Lower leg skin (tissue), 4 donors: ENCODE measurements around the gene PGAM2. TPM values are rescaled to one million over a fixed set of nuclear protein-coding genes. Genes with fewer than 3 reads are reported as not detected.

ENCODE experiments used
- DNase-seq, 2 donors: peaks; one replicate each; pipeline ENCODE4 v3.0.0-alpha.2; 2019; ENCODE audit warnings: low spot score in 2 of 2
- H3K4me3 ChIP-seq: fragments of 200-600 bp; sonication (generic); 2 replicates; pipeline ENCODE4 v1.5.1; 2017; ENCODE audit warnings: mild to moderate bottlenecking, low read depth; ENCODE audit not compliant: poor library complexity, severe bottlenecking
- POLR2A ChIP-seq, 2 donors: fragments of 450-650 bp; IDR thresholded peaks; one replicate each; pipeline ENCODE4 v1.6.1; 2016 to 2017; ENCODE audit warnings: antibody characterized with exemption in 2 of 2, mild to moderate bottlenecking in 1 of 2, moderate library complexity in 1 of 2
- WGBS, 2 donors: methylation state at CpG; one replicate each; pipeline ENCODE4 v1.1.5; 2018; 5-methylcytosine and 5-hydroxymethylcytosine counted together
- intact Hi-C: fragments of 100-400 bp; cut with DNase I; formaldehyde crosslinking; loops from one replicate; pipeline ENCODE4 v1.15.0; 2023; ENCODE audit warnings: low total_unique reads
- total RNA-seq, 4 donors: library from RNA; depleted of rRNA; stranded (reverse); fragments of >200 nt; gene quantifications; one replicate each; pipeline ENCODE4 v1.1.0, GENCODE V29; 2016
- TF ChIP-seq, protein P1 (sequence below), 3 donors: fragments of 450-650 bp; IDR thresholded peaks; one replicate each; pipeline ENCODE4 v1.5.1; 2016; ENCODE audit warnings: antibody characterized with exemption in 3 of 3, mild to moderate bottlenecking in 3 of 3, moderate library complexity in 2 of 3

Gene PGAM2
- total RNA-seq, 4 donors from 2014 or later: 0.75 to 7.9 (median 3.6) TPM

DNA sequence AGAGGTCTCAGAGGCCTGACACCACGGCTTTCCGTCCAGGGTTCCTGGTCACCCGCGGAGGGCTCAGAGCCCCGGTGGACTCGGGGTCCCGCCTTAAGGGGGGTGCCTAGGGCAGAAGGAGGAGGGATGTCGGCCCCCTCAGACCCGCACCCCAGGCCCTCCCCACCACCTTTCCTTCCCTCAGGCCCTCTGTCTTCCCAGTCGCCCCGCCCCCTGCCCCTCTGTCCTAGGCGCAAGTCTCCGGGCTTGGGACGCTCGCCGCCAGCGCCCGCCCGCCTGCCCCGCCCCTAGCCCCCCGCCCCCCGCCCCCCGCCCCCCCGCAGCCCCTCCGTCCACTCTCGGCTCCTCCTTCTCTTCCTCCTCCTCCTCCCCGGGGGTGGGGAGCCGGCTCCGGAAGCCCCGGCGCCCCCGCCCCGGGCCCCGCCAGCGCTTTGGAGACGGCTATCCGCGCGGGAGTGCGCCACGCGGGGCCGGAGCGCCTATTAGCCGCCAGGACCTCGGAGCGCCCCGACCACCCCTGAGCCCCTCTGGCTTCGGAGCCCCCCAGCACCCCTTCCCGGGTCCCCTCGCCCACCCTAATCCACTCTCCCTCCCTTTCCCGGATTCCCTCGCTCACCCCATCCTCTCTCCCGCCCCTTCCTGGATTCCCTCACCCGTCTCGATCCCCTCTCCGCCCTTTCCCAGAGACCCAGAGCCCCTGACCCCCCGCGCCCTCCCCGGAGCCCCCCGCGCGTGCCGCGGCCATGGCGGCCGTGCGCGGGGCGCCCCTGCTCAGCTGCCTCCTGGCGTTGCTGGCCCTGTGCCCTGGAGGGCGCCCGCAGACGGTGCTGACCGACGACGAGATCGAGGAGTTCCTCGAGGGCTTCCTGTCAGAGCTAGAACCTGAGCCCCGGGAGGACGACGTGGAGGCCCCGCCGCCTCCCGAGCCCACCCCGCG, 38.8 kb upstream of the PGAM2 start, which contains the start of gene AEBP1:
TSS of gene AEBP1 (plus strand) at position 423 of the 937 bp plus-strand sequence. CDS start at position 744, 321 bp downstream.
- H3K4me3 ChIP-seq: peak within 1 kb of the TSS; percentile 32
- WGBS, 2 donors: 4 to 7% methylated on average over 56 to 77 of the region's 87 CpGs
- TF ChIP-seq POLR2A (IDR thresholded peaks at IDR 0.05): no peak
- TF ChIP-seq, protein P1, sequence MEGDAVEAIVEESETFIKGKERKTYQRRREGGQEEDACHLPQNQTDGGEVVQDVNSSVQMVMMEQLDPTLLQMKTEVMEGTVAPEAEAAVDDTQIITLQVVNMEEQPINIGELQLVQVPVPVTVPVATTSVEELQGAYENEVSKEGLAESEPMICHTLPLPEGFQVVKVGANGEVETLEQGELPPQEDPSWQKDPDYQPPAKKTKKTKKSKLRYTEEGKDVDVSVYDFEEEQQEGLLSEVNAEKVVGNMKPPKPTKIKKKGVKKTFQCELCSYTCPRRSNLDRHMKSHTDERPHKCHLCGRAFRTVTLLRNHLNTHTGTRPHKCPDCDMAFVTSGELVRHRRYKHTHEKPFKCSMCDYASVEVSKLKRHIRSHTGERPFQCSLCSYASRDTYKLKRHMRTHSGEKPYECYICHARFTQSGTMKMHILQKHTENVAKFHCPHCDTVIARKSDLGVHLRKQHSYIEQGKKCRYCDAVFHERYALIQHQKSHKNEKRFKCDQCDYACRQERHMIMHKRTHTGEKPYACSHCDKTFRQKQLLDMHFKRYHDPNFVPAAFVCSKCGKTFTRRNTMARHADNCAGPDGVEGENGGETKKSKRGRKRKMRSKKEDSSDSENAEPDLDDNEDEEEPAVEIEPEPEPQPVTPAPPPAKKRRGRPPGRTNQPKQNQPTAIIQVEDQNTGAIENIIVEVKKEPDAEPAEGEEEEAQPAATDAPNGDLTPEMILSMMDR (IDR thresholded peaks at IDR 0.05): no peak
- intact Hi-C loops: no loop called here
- peak in 1 of 2 donors; percentile 87 for DNase-seq

DNA sequence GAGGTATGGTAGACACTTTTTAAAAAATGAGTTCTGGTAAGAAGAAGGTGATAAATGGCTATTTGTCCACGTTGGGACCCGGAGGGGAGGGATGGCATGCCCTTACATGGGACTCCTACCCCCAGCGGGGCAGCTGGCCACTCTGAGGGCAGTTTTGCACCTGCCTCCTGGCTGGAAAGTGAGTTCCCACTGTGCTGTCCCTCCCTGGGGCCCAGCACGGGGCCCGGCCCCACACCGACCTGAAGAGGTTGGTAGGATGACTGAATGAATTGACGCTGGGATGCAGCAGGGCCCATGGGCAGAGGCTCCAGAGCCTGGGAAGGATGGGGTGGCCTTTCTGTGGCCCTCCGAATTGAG, 38.2 kb upstream of the PGAM2 start:
- no peak for DNase-seq
- H3K4me3 ChIP-seq: no peak overlapping the region
- intact Hi-C loops: no loop called here
- TF ChIP-seq, protein P1 (IDR thresholded peaks at IDR 0.05): no peak
- TF ChIP-seq POLR2A (IDR thresholded peaks at IDR 0.05): no peak
- 69 to 80% methylated on average over 8 of the region's 8 CpGs for WGBS, 2 donors

DNA sequence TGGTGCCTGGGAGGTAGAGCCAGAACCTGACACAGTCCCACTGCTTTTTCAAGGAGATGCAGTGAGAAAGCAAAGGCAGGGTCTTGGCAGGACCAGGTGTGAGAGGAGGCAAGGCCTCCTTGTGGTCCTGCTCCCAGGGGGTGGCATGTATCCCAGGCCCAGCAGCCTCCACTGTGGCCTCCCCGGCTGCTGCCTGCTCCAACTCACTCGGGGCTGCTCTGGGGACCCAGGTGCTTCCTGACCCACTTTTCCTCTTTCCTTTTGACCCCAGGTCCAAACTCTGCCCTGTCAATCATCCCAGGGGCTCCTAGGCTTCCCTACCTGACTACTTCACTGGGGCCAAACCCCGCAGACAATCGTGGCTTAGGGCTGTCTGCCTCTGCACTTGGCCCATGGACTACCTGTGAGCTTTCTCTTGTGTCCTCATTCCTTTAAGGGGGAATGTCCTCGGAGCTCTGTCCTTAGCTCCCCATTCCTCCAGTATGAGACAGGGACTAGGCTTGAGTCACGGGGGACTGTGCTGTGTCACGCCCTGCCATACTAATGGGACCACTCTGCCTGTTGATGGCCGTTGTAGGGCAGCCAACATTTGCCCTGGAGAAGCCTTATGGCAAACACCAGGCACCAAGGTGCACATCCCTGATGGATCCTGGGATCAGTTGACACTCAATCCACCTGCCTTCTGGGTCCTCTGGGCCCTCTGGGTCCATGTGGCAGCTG, 37.6 kb upstream of the PGAM2 start:
- TF ChIP-seq, protein P1 (IDR thresholded peaks at IDR 0.05): no peak
- TF ChIP-seq POLR2A (IDR thresholded peaks at IDR 0.05): no peak
- DNase-seq: no peak
- H3K4me3 ChIP-seq: no peak overlapping the region
- 76 to 77% methylated on average over 8 of the region's 8 CpGs for WGBS, 2 donors
- intact Hi-C loops: no loop called here

DNA sequence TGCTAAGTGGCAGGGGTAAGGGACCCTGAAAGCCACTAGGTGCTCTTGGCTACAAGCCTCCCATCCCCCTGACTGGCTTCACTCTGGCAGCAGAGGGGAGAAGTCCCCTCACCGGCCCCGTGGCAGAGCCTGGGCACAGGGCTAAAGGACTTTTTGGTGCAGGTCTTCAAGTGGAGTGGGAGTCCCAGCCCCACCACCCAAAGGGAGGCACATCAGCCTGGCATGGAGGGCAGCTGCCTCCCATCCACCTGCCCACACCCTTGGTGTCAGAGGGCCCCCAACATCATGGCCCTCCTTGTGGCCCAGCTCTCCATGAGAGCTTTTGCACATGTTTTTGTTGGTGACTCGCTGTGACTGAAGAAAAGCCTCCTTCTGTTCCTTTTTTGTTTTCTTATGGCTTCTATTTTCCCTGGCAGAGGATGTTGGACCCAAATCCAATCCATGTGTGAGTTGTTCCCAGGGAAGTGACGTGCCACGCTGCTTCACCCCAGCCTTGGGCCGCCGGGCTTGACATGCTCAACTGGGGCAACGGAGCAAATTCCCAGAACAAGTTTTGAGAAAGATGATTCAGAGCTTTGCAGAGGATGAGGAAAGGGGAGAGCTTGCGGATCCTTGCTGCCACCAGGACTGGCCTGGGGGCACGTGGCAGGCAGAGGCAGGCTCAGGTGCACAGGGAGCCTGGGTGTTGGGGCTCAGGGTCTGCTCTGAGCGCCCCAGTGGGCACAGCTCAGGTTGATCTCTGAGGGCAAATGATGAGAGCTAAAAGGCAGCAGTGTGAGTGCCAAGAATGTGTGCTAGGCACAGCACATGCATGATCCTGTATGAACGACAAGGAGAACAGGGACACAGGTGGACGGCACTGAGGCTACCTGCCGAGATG, 36.8 kb upstream of the PGAM2 start:
- no peak overlapping the region for H3K4me3 ChIP-seq
- intact Hi-C loops: no loop called here
- peak in 1 of 2 donors; percentile 90 for DNase-seq
- 51% methylated on average over 14 of the region's 14 CpGs for WGBS, 2 donors
- TF ChIP-seq, protein P1 (IDR thresholded peaks at IDR 0.05): no peak
- TF ChIP-seq POLR2A (IDR thresholded peaks at IDR 0.05): no peak

DNA sequence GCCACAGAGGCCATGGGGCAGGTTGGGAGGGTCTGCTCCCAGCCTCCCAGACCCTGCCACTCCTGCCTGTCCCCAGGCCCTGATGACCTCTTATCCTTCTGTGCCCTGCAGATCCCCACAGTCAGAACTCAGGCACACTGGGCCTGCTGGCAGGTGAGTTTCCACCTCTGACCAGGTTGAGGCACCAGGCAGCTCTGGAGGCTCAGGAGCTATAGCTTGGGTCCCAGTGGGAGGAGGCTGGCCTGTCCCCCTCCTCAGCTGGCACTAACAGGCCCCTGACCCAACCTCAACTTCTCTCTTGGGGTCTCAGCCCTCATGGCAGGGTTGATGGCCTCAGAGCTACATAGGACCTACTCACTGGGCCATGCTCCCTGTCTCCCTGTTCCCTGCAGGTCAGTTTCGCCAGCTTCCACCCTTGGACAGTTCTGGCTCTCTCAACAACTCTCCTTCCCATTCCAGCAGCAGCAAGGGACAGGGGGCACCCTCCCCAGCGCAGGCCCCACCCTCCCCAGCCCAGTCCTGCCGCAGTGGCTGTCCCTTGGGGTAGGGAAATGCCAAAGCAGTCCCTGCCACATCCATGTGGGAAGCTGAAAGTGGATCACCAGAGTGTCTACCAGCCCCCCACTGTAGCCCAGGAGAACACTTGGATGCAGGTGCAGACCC, 36.1 kb upstream of the PGAM2 start:
- no peak for DNase-seq
- H3K4me3 ChIP-seq: no peak overlapping the region
- 75 to 84% methylated on average over 3 of the region's 3 CpGs for WGBS, 2 donors
- TF ChIP-seq, protein P1 (IDR thresholded peaks at IDR 0.05): no peak
- no peak for TF ChIP-seq POLR2A (IDR thresholded peaks at IDR 0.05)
- intact Hi-C loops: no loop called here
